Skin of body (tissue), 2 donors: ENCODE results near the gene SLC29A3. TPM values are rescaled to one million over a fixed set of nuclear protein-coding genes. Genes with fewer than 3 reads are reported as not detected.
"Not testable (repeated sequence)": the region's sequence is repeated elsewhere in the genome, so short reads cannot be mapped to it uniquely, and the experiment has no call there.

Experiments used
- DNase-seq: peaks from one replicate; lab custom pipeline; 2025; lab: John Stamatoyannopoulos, UW
- total RNA-seq: library from RNA; depleted of rRNA; stranded (reverse); fragments of >200 nt; gene quantifications from one replicate; pipeline ENCODE4 v1.2.3, GENCODE V29; 2014

The SLC29A3 gene
- total RNA-seq, 1 donor from 2014 or later: 2.2 TPM

DNA sequence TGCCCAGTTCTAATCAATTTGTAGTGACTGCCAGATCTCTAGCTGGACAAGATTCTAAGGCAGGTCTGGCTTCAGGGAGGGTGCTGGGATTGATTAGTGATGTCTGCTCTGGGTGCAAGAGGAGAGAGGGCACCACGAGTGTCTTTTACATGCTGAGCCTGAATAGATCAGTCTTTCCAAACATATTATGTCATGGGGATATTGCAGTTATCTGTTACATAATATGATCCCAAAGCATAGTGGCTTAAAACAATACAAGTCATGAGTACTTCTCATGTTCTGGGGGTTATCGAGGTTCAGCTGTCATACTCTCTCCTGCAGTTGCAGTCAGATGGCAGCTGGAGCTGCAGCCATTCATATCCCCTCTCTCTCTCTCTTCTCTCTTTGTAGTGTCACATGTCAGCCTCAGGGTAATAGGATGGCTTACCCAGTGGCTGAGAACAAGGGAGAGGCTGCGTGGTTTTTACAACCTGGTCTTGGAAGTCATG is 26.0 kb downstream of the SLC29A3 start:
- DNase-seq: no peak

DNA sequence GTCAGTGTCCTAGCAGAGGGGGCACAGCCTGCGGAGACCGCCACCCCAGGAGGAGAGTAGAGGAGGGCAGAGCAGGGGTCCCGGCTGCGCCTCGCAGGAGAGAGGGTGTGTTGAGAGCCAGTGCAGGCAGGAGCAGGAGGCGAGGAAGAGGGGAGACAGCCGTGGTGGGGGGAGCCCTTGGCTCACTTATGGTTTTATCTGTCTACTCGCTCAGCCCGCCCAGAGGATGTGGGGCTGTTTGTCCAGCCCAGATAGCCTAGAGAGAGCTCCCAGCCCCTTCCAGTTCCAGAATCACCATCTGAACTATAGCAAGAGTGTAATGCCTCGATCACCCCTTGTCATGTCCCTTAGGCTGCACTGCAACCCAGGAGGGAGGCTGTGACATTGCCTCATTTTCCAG is 26.6 kb downstream of the SLC29A3 start:
- no peak for DNase-seq

DNA sequence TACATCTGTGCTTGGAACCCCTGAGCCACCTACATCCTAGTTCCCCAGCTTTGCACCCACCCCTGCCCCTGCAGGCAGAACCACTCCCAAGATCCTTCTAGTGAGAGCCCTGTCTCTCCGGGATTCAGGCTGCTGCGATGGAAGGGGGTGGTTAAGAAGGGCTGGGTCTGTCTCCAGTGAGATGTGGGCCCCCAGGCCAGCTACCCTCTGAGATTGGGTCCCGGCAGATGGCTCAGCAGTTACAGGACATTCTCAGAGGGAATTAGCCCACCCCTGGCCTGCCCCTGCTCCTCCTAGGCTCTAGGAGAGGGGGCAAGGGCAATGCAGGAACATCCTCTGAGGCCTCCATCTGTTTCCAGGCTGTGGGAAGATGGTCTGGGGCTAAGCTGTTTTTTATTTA is 27.7 kb downstream of the SLC29A3 start:
- no peak for DNase-seq

DNA sequence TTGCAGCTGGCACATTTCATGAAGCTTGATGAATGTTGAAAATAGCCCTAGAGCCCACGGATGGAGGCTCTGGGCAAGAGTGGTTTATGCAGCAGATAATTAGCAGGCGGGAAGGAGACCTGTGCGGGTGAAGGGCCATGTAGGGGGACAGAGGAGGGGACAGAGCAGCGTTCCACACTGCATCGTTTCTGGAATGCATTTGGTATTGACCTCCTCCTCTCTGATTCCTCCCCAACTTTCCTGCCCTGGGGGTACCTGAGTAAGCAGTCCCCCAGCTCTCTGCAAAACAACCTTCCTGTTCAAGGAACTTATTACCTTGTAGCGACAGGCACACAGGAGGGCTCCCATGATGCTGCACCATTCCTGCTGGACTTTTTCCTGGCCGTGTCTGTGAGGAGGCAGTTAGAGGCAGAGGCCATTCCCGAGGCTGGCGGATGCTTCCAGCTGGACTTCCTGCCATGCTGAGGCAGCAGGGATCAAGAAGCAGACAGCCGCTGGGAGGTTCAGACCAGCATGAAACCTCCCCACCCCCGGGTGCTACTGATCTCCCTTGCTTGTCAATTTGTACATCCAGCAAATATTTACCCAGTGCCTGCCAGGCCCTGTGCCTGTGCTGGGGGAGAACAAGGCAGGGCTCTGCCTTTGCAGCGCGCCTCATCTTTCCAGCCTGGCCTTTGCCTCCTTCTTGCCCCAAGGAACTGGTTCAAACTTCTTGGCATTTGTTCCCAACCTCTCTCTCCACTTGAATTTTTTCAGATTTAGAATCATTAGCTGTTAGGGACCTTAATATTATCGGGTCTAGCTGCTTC is 28.7 kb downstream of the SLC29A3 start:
- no peak for DNase-seq

DNA sequence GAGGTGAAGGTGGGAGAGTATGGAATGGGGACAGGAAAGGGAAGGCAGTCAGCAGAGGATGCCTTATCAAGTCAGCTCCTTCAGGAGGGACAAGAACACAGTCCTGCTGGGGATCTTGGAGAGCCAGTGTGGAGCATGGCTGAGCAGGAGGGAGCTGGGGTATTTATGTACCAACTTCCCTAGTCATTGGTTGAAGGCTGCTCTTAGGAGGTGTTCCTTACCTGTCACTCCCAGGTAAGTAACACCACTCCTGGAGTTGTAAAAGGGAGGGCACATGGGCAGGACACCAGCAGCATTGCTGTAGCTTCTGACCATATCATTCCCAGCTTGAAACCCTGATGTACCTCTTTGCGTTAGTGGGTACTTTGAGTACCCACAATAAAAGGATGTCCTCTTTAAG is 29.8 kb downstream of the SLC29A3 start:
- DNase-seq: no peak

DNA sequence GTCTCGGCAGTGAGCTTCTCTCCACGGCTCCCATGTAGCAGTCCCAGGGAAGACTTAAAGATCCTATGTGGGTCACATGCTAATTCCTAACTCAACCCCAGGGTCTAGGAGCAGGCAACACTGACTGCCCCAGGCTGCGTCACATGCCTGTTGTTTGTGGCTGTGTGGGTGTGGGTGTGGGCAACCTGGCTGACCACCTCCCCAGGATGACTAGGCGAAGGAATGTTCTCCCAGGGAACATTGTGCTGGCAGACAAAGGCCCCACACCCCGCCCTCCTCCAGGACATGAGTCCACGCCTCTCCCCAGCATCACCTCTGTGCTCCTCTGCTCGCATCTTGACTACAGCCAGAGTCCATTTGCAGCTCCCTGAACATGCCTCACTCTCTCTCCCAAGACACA is 30.3 kb downstream of the SLC29A3 start:
- no peak for DNase-seq

DNA sequence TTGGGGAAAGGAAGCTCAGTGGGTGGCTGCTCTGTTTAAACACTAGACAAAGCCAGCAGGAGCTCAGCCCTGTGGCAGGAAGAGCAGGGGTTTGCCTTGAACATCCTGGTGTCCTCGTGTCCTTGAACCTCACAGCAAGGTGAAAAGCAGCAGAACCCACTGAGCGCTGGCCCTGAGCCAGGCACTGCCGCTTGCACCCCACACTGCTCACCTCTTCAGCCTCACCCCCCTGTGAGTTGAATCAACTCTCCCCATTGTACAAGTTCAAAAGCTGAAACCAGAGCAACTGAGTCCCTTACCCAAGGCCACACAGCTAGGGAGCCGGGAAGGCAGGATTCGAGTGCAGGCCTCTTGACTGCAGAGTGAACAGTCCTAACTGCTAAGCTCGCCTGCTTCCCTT is 32.0 kb downstream of the SLC29A3 start:
- DNase-seq: no peak

DNA sequence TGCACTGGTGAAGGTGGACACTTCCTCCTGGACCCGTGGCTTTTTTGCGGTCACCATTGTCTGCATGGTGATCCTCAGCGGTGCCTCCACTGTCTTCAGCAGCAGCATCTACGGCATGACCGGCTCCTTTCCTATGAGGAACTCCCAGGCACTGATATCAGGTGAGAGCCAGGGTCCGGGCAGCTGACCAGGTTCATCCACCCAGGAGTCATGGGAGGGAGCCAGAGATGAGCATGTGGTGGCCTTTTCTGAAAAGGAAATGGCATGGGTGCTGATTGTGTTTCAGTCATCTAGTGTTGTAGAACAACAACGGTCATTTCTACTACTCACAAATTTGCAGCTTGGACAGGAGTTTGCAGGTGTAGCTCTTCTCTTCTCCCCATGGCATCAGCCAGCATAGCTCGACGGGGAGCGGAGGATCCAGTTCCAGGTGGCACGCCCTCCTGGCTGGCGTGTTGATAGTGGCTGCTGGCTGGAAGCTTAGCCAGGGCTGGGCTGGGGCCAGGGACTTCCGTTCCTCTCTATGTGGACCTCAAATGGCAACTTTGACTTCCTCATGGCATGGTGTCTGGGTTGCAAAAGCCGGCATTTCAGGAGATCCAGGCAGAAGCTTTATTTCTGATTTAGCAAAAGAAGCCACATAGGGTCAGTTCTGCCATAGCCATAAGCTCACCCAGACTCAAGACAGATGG is 32.7 kb downstream of the SLC29A3 start:
- DNase-seq: no peak

DNA sequence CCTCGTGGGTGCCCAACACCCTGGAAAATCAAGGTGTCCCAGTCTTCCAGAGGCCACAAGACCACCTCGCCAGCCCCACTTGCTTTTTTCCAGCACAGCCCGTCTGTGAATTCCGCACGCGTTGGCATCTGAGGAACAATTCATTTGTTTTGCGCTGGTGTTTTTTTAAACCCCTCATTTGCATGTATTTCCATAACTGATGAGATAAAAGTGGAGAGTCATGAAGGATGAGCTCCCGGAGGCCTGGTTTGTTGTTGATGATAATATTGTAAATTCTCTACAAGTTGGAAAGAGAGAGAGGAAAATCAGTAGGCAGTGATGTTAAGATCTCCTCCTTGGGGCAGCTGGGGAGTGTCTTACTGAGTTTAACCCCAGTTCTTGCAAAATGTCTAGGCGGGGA is 34.6 kb downstream of the SLC29A3 start:
- no peak for DNase-seq

DNA sequence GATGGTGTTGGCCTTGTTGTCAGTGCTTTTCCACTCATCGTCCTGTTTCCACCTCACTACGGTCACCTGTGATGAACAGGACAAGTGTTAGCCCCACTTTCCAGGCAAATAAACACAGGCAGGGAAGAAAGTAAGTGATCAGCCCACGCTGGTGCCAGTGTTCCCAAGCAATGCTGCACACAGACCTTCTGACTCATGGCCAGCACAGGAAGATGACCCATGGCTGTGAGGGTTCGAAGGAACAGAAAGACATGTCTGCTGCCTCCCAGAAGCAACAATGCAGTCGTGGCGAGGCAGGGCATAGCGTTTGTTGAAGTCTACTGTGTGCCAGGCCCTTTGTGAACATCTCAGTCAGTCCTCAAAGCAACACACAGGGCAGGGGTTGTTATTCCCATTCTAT is 35.7 kb downstream of the SLC29A3 start:
- no peak for DNase-seq

DNA sequence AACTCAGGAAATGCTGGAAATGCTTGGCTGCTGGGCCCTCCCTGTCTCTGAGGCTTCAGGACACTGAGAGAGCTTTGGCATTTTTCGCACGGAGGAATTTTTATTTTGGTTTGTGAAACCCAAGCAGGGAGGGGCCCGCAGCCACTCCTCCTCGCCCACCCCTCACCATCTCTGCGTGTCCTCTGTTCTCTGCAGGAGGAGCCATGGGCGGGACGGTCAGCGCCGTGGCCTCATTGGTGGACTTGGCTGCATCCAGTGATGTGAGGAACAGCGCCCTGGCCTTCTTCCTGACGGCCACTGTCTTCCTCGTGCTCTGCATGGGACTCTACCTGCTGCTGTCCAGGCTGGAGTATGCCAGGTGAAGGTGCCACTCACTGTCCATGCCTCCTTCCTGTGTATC is 36.8 kb downstream of the SLC29A3 start:
- no peak for DNase-seq

DNA sequence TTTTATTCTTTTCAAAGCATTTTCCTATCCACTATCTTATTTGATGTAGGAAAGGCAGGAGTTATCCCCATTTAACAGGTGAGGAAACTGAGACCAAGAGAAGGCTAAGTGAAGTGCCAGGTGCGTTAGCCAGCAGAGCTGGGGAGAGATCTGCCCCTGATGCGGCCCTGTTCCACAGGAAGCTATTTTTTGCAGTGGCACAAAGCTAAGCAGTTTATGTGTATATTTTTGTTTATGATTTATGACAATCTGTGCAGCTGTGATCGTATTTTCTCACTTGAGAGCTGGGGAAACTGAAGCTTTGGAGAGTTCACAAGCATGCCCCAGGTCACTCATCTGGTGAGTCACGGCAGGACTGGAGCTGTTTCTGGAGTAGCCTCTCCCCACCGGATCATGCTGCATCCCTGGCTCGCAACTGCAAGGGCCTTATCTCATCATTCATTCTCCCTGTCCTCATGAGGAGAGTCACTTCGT is 38.8 kb downstream of the SLC29A3 start:
- DNase-seq: no peak

DNA sequence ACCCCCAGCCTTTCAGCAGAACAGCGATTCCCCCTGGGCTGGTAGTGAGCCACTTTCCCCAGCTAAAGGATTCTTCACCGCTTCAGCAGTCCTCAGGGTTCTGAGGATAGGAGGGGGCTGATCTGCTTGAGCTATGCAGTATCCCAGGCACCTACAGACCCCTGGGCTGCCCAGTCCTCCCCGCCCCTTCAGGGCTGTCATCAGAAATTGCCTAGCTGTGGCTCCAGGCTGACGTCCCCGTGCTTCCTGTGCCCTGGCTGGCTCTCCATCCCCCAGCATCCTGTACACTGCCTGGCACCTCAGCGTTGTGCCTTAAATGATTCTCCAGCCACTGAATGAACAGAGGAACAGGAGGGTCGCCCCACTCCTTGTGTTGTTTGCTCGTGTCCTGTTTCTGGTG is 39.2 kb downstream of the SLC29A3 start:
- no peak for DNase-seq

DNA sequence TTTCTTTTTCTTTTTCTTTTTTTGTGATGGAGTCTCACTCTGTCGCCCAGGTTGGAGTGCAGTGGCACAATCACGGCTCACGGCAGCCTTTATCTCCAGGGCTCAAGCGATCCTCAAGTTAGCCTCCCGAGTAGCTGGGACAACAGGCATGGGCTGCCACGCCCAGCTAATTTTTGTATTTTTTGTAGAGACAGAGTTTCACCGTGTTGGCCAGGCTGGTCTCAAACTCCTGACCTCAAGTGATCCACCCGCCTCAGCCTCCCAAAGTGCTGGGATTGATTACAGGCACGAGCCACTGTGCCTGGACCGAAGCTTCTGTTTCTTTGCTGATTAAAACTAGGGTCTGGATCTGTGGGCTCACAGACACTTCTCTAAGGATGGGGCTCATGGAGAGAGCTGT is 39.8 kb downstream of the SLC29A3 start:
- DNase-seq: not testable (repeated sequence)

DNA sequence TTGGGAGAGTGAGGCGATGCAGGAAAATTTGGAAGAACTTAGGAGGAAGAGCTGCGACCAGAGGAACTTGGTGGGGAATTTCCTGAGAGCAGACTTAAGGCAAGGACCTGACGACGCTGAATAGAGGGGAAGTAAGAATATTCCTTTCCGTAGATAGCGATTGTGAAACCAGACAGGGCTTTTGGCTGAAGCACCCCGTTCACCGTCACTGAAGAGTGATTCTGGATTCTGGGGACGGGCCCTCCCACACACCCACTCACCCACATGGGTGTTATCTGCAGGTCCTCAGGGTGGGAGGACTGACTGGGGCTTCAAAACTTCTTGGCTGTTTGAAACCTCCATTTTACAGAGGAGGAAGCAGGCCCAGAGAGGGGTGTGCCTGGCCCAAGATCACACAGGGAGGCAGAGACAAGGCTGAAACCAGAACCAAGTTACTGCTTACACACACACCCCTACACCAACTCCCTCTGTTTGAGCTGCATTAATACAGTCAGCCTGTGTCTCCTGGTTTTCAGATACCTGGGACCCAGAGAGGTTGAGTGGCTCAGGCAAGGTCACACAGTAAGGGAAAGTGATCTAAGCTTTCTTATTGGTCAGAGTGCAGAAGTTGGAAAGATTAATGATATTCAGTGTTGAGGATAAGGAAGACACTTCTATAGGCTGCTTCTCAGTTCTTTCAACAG is 40.4 kb downstream of the SLC29A3 start:
- no peak for DNase-seq

DNA sequence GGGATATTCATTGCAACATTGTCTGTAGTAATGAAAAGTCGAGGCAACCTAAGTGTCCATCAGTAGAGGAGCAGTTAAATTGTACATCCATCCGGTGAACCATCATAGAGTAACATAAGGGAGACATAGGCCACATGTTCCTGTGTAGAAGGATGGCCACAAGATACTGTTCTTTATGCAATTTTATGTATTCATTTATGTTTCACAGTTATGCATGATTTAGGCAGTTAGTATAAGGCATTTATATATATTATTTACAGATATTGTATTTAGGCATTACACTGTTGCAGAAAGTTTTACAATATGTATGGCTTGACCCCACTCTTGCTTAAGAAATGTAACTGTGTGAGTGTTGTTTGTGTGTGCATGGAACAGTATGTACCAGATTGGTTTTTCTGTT is 41.7 kb downstream of the SLC29A3 start:
- no peak for DNase-seq

DNA sequence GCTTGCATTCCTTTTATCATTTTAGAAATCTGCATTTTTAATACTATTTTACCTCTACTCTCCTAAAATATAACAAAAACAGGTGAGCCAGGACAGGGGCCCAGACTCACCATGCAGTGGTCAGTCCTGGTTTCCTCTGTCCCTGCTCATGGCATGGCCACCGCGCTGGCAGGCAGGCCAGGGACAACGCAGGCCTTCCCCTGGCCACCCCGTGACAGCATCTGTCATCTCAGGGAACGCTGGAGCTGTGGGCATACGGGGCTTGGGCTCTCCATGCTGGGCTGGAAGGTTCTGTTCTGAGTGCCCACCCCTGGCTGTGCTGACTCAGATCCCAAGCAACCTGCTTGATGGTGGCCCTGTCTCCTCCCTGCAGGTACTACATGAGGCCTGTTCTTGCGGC is 42.5 kb downstream of the SLC29A3 start:
- DNase-seq: no peak

DNA sequence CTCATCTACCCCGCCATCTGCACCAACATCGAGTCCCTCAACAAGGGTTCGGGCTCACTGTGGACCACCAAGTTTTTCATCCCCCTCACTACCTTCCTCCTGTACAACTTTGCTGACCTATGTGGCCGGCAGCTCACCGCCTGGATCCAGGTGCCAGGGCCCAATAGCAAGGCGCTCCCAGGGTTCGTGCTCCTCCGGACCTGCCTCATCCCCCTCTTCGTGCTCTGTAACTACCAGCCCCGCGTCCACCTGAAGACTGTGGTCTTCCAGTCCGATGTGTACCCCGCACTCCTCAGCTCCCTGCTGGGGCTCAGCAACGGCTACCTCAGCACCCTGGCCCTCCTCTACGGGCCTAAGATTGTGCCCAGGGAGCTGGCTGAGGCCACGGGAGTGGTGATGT is 43.1 kb downstream of the SLC29A3 start:
- DNase-seq: no peak

DNA sequence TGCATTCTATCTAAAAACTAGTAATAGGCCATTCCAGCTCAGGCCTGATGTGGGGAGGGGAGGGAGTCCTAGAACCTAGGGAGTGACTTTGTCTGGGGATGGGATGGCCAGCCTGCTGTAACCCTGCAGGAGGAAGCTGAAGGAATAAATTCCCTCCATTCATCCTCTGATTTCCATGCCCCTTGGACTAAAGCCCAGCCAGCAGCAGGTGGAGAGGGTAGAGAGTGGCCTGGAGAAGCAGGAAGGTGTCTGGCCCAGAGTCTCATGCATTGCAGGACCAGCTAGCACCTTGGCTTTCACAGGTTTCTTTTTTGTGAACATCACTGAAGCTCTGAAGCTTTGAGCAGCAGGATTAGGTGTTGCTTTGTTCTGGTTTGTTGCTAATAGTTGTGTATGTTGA is 44.9 kb downstream of the SLC29A3 start:
- DNase-seq: no peak

DNA sequence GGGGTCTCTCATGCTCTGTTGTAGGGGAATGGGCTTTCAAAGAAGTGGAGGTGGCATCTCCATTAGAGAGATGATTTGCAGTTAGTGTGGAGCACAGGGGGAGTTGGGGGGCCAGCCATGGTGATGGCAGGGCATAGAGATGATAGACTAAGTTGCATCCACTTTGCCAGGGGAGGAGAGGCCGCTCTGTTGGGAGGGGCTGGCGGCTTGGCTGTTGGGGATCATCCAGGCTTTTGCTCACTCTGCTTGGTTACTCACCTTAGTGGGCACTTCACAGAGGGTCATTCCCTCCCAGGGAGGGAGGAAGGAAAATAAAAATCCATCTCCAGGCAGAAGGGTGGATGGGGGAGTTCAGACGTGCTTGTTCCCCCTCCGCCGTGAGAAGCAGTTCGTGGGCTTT is 46.3 kb downstream of the SLC29A3 start:
- DNase-seq: no peak

DNA sequence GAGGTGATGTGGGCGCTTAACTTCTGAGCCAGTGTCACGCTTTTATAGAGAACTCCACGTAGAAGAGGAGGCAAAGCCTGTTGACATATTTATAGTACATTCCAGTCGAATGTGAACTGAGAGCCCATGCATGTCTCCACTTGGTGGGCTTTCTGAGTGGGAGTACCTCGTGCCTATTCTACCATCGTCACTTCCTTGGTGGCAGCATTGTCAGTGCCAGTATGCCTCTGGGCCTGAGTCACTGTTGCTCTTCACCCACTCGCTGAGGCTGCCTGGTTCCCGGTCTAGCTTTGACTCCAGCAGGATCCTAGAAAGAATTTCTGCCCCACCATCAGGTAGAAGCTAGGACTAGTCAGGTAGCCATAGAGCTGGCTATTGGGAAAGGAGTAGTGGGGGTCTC is 47.6 kb downstream of the SLC29A3 start:
- DNase-seq: no peak

DNA sequence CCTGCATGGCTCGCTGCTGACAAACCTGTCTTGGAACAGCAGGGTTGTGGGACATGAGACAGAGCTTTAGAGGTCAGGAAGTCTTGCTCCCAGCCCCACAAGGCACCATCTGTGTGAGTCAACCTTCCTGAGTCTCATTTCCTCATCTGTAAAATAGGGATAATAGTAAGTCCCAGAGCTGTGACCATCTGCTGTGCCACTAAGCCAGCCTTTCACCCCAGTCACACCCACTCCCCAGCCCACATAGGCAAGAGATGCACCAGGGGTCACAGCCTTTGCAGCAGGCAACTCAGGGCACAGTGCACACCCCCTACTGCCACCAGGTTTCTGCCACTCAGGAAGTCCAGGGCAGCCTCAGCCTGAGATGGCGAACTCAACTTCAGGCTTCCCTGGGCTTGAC is 48.2 kb downstream of the SLC29A3 start:
- DNase-seq: no peak
